Tongue (tissue), 2 donors: ENCODE results near the gene CYP2J2. TPM values are rescaled to one million over a fixed set of nuclear protein-coding genes. Genes with fewer than 3 reads are reported as not detected.
A peak's percentile ranks its signal among the peaks of the same experiment; 100 is the strongest.
"Not testable (repeated sequence)": the region's sequence is repeated elsewhere in the genome, so short reads cannot be mapped to it uniquely, and the experiment has no call there.

Experiments
- DNase-seq: peaks from one replicate; pipeline ENCODE4 v3.0.0-alpha.2; 2015
- total RNA-seq: library from RNA; depleted of rRNA; stranded (reverse); fragments of >200 nt; gene quantifications from one replicate; pipeline ENCODE4 v1.2.3, GENCODE V29; 2014

Gene CYP2J2
- 24.1 TPM for total RNA-seq

GRCh38 chr1:59926381-59927123 lies at the start of gene CYP2J2:
Gene CYP2J2, minus strand, starts transcription at chr1:59926773. Its CDS starts 27 bp downstream, at chr1:59926746.
- peak; percentile 64 for DNase-seq

GRCh38 chr1:59973719-59974118 lies 47.1 kb upstream of the CYP2J2 start:
- no peak for DNase-seq

- peak; percentile 91 for DNase-seq
These were observed 45.8 kb upstream of the CYP2J2 start for GRCh38 chr1:59972216-59972927.

GRCh38 chr1:59971464-59971911 lies 44.9 kb upstream of the CYP2J2 start:
- peak; percentile 93 for DNase-seq

- DNase-seq: not testable (repeated sequence)
These were observed 43.1 kb upstream of the CYP2J2 start for GRCh38 chr1:59969542-59970175.

- not testable (repeated sequence) for DNase-seq
These were observed 42.2 kb upstream of the CYP2J2 start for GRCh38 chr1:59968746-59969145.

- DNase-seq: no peak
These were observed 41.2 kb upstream of the CYP2J2 start for GRCh38 chr1:59967780-59968179.

- DNase-seq: peak; percentile 48
These were observed 40.6 kb upstream of the CYP2J2 start for GRCh38 chr1:59967141-59967697.

- no peak for DNase-seq
These were observed 25.5 kb upstream of the CYP2J2 start for GRCh38 chr1:59952065-59952464.

- no peak for DNase-seq
These were observed 23.1 kb upstream of the CYP2J2 start for GRCh38 chr1:59949648-59950047.

- no peak for DNase-seq
These were observed 22.4 kb upstream of the CYP2J2 start for GRCh38 chr1:59948990-59949389.

GRCh38 chr1:59947047-59947938 lies 20.7 kb upstream of the CYP2J2 start:
- DNase-seq: peak; percentile 87

GRCh38 chr1:59945790-59946189 lies 19.2 kb upstream of the CYP2J2 start:
- DNase-seq: no peak

GRCh38 chr1:59939393-59939792 lies 12.8 kb upstream of the CYP2J2 start:
- DNase-seq: no peak

- DNase-seq: no peak
These were observed 11.2 kb upstream of the CYP2J2 start for GRCh38 chr1:59937636-59938210.

- no peak for DNase-seq
These were observed 9.8 kb upstream of the CYP2J2 start for GRCh38 chr1:59936358-59936821.

- no peak for DNase-seq
These were observed 2.4 kb upstream of the CYP2J2 start for GRCh38 chr1:59928996-59929395.

GRCh38 chr1:59927213-59927612 lies 640 bp upstream of the CYP2J2 start:
- DNase-seq: no peak

- DNase-seq: no peak
These were observed 1.9 kb downstream of the CYP2J2 start for GRCh38 chr1:59924653-59925052.

GRCh38 chr1:59921258-59921899 lies 5.2 kb downstream of the CYP2J2 start:
- peak; percentile 67 for DNase-seq

- no peak for DNase-seq
These were observed 6.8 kb downstream of the CYP2J2 start for GRCh38 chr1:59919746-59920145.
